Stimulated activated CD4-positive, alpha-beta T cell treated with anti-CD3 and anti-CD28 coated beads, TNF-alpha, amount 100 ng/mL, for 48 hours (primary cell): ENCODE data around the gene EMSY.
"Not testable (repeated sequence)": the region's sequence is repeated elsewhere in the genome, so short reads cannot be mapped to it uniquely, and the experiment has no call there.

Experiments
- DNase-seq, 3 donors: peaks; one replicate each; pipeline ENCODE4 v3.0.0-alpha.2; 2020; ENCODE audit warnings: low read depth in 3 of 3

The EMSY gene

GRCh38 chr11:76572181-76572875 lies 127.5 kb downstream of the EMSY start:
- DNase-seq = not testable (repeated sequence)

DNA sequence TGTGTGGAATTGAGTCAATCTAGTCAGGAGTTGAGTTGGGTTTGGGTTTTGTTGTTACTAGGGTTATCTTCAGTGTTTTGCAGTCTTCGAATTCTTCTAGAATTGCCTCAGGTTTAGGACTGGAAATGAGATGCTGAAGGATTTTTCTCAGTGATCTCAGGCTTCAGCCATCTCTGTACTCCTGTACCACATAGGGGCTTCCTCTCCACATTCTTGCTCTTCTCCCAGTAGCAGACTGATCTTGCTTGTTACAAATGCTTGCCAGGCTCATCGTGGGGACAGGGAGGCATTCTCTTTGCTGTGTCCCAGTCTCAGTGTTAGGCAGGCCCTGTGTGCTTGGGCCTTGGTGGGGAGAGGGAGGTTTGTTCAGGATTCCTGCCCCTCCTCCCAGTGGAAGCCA lies 129.6 kb downstream of the EMSY start:
- DNase-seq = no peak

DNA sequence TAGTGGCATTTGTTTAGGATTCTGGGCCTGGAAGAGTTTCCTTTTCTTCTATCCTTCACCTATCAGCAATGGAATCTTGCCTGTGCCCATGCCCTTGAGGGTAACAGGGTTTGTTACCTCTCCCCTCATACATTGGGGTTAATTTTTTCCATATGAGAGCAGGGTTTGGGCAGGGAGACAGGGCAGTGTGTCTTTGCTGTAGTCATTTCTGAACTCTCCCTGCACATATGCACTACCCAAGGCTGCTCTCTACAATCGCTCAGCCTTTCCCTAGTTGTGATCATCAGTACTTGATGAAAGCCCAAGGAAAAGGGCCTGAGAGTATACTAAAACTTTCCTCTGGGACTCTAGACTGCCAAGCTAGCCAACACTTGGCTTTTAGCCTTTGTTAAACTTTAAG lies 130.1 kb downstream of the EMSY start:
- DNase-seq = no peak

- DNase-seq = no peak
Observed at GRCh38 chr11:76577226-76577920, 132.6 kb downstream of the EMSY start.

DNA sequence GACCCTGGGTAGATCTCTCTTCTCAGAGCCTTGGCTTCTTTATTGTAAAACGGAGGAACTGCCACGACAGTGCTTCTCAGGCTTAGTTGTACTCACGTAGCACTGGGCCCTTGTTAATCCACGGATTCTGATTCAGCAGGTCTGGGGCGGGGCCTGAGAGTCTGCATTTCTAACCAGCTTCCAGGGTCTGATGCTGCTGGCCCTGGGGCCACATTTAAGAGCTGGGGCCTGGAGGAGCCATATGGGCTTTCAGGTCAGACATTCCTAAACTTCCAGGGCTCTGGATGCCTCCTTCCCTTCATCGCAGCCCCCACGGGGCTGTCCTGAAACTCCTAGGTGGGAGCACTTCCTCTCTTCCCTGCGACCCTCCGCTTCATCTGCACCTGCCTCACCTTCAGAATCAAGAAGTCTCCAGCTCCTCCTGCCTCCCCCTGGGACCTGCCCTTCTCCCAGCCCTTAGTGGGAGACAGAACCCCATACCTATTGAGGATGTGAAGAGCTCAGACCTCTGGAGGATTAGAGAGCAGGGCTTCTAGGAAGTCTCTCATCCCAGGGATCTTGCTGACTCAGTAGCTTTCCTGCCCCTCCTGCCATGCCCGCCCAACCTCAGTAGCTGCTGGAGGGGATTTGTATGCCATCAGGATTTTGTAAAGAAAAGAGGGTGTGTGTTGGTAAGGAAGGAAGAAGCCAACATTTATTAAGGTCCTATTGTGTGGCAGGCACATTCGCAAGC lies 133.3 kb downstream of the EMSY start:
- no peak for DNase-seq

- no peak for DNase-seq
Observed at GRCh38 chr11:76578654-76579055, 133.8 kb downstream of the EMSY start.

- DNase-seq = no peak
Observed at GRCh38 chr11:76579056-76579751, 134.4 kb downstream of the EMSY start.

DNA sequence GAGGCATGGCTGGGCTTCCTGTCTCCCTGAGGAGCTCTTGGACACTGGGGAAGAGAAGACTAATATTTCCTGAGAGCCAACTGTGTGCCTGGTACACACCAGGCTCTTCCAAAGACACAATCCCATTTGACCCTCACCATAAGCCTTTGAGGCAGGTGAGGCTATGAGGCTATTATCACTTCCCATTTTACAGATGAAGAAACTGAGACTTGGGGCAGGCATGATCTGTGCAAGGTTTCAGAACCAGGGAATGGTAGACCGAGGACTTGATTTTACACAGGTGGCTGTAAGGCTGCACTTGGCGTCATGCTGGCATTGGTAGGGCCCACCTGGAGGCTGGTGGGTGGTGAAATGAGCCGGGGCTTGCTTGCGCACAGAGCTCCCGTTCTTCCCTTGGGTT lies 134.9 kb downstream of the EMSY start:
- no peak for DNase-seq

- DNase-seq = not testable (repeated sequence)
Observed at GRCh38 chr11:76582471-76582870, 137.7 kb downstream of the EMSY start.

DNA sequence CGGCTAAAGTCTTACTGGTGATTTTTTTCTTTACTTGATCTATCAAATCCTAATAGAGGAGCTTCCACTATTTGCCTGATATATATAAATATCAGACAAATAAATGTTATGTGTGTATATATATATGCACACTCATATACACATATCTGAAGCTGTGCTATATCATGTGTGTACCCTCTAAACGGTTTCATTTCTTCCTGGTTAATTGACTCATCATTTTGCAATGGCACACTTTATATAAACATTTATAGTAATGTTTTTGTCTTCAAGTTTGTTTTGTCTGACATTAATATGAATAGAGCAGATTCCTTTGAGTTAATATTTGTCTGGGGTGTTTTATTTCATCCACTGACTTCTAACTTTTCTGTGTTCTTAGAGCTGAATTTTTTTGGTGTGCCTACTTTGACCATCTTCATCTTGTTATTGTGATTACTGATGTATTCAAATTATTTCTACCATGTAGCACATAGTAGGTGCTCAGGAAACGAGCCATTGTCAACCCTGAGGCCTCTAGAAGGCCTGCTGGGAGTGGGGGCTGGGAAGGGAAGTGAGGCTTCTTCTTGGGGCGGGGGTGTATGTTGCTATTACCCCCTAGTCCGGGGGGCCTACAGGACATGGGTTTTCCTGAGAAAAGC lies 143.1 kb downstream of the EMSY start:
- peak in 1 of 3 donors; percentile 24 for DNase-seq

- peak in 2 of 3 donors; percentile 32 to 52 for DNase-seq
Observed at GRCh38 chr11:76588455-76589325, 143.9 kb downstream of the EMSY start.

DNA sequence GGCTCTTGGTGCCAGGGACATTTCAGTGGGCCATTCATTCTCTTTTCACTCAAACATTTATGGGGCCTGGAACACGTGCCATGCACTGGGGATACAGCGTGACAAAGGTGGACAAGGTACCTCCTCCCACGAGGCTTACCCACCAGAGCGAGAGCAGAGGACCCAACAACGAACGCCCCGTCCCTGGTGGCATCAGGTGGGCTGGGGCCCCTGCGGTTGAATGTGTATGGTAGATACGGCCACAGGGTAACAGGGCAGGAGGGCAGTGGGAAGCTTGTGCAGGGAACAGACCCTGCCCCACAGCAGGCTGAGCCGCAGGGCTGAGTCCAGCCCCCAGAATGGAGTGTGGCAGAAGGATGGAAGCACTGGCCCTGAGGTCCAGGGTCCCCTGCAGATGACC lies 144.7 kb downstream of the EMSY start:
- DNase-seq = no peak

GRCh38 chr11:76589964-76590950 lies 145.4 kb downstream of the EMSY start:
- DNase-seq = no peak

- no peak for DNase-seq
Observed at GRCh38 chr11:76591416-76591815, 146.6 kb downstream of the EMSY start.

DNA sequence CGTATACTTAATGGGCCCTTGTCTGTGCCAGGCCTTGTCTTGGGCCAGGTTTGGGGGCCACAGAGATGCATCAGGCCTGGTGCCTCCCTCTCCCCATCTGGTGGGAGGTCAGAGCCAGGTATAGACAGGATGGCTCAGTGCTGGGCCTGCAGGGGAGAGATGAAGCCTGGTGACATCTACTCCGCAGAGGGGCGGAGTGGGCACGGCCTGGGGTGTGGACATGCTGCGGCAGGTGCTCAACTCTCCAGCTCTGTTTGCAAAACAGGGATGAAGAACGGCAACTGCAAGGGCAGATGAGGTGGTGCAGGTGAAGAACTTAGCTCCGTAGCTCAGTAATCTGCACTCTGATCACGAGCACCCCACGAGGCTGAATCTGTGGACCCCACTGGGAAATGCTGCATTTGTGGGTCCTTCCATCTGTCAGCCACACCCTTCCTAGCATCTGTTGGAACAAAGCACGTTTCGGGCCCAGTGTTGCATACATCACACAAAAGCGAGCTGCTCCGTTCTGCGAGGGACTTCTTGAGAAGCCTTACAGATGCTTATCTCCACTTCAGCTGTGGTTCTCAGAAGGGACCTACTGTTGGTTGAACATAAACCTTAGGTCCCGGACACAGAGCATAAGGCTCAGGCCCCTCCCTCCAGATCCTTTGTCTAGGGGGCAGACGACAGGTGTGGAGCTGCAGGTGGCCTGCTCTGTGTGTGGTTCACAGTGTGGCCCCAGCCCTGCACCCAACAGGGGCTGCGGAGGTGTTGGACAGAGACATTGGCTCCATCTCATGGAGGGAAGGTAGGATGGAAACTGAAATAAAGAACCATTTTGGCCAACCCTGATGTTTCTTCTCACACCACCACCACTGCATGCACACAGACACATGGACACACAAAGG lies 147.5 kb downstream of the EMSY start:
- no peak for DNase-seq

- DNase-seq = no peak
Observed at GRCh38 chr11:76592961-76593360, 148.1 kb downstream of the EMSY start.

DNA sequence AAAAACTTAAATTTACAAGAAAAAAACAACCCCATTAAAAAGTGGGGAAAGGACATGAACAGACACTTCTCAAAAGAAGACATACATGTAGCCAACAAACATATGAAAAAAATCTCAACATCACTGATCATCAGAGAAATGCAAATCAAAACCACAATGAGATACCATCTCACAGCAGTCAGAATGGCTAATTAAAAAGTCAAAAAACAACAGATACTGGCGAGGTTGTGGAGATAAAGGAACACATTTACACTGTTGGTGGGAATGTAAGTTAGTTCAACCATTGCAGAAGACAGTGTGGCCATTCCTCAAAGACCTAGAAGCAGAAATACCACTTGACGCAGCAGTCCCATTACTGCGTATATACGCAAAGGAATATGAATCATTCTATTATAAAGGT lies 150.3 kb downstream of the EMSY start:
- DNase-seq = not testable (repeated sequence)

DNA sequence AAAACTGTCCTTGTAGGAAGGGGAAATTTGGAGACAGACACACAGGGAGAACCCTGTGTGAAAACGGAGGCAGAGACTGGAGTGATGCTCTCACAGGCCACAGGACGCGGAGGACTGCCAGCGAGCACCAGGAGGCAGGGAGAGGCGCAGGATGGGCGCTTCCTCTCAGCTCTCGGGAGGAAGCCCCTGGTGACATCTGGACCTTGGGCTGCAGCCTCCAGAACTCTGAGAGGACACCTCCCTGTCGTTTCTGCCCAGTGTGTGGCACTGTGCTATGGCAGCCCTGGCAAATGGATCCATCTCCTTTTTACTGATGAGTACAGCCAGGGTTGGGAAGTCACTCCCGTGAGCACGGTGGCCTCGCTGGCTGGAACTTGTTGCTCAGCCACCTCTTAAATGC lies 151.8 kb downstream of the EMSY start:
- DNase-seq = no peak
